COLO668 (cell line): ENCODE measurements around the gene BMPR1A.
A peak's percentile ranks its signal among the peaks of the same experiment; 100 is the strongest.
"Not testable (repeated sequence)": the region's sequence is repeated elsewhere in the genome, so short reads cannot be mapped to it uniquely, and the experiment has no call there.

Source experiments
- DNase-seq: peaks from one replicate; lab custom pipeline; 2025; ENCODE audit not compliant: unreplicated experiment; lab: John Stamatoyannopoulos, UW

BMPR1A gene

DNA sequence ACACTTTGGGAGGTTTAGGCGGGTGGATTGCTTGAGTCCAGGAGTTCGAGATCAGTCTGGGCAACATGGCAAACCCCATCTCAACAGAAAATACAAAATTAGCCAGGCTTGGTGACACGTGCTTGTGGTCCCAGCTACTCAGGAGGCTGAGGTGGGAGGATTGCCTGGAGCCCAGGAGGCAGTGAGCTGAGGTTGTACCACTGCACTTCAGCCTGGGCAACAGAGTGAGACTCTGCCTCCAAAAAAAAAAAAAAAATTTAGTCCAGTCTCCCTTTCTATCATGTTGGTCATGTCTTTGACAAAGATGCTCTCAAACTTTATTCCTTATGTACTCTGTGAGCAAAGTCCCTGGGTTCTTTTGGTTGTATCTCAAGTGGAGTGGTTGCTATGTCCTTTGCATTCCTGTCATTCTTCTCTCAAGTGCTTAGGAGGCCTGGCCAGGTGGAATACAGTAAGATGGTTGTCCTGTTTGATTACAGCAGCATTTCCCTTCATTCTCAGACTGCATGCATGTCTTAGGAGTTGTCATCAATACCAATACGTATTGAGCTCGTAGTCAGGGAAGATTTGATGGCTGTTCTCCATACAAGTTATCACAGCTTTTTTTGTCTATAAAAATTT is 115.3 kb downstream of the BMPR1A start:
- DNase-seq, result no peak

DNA sequence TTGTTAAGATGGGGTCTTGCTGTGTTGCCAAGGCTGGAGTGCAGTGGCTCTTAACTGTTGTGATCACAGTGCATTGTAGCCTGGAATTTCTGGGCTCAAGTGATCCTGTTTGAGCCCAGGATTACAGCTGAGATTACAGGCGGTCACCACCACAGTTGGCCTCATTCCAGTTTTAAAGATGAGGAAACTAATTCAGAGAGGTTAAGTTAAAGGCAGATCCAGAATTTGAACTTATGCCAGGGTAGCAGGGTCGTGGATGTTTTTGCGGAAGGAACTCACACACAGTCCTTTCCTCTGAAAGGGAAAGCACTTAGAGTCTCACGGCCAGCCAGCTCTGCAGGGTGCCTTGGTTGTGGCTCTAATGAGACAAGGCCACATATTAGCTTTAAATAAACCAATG is 116.3 kb downstream of the BMPR1A start:
- no peak for DNase-seq

GRCh38 chr10:86876748-86877147 is 120.3 kb downstream of the BMPR1A start:
- no peak for DNase-seq

DNA sequence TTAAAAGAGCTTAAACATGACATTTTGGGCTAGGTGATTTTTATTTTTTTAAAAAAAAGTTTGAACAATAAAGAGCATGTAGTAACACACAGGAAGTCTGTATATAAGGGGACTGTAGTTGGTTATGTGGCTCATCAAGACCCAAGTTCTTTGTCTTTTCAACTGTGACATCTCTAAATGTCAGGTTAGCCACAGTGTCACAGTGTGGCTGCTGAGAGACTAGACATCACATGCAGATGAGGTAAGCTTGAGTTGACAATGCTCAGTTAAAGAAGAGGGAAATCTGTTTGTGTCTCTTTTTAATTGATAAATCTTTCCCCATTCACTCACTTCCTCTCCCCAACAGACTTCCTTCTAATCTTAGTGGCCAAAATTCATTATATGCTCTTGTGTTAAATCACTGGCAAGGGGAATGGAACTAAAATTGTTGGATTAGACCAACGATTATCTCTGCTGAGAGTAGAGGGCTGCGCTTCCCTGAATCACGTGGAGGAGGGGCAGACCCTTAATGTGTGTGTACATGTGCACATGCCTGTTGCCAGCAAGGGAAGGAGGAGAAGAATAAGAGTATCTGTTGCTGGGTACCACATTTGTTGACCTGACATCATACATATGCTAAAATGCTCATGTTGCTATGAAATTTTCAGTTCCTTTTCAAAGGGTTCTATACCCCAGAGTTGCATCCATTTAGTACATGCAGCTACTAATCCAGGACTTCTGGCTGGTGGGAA is 122.7 kb downstream of the BMPR1A start:
- DNase-seq, result no peak

DNA sequence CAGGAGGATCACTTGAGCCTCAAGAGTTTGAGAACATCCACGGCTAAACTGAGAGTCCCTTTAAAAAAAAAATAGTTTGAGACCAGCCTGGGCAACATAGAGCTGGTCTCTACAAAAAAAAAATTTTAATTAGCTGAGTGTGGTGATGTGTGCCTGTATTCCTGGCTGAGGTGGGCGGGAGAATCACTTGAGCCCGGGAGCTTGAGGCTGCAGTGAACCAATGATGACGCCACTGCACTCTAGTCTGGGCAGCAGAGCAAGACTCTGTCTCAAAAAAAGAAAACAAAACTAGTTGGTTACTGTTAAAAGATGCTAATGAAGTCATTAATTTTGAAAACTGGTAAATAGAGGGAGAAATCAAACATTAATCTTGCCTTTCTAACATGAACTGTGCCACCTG is 124.6 kb downstream of the BMPR1A start:
- DNase-seq, result no peak

- no peak for DNase-seq
Observed at GRCh38 chr10:86888585-86889381, 132.4 kb downstream of the BMPR1A start.

DNA sequence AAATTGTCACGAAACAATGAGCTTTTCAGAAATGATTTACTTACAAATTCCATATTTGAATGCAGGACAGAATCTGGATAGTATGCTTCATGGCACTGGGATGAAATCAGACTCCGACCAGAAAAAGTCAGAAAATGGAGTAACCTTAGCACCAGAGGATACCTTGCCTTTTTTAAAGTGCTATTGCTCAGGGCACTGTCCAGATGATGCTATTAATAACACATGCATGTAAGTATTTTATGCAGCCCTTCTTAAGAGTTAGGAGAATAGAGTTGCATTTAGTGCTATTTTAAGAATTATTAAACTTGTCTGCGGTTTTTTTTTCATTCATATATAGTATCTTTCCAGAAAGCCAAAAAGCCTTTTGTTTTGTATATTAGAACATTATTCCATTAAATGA is 133.6 kb downstream of the BMPR1A start:
- no peak for DNase-seq

DNA sequence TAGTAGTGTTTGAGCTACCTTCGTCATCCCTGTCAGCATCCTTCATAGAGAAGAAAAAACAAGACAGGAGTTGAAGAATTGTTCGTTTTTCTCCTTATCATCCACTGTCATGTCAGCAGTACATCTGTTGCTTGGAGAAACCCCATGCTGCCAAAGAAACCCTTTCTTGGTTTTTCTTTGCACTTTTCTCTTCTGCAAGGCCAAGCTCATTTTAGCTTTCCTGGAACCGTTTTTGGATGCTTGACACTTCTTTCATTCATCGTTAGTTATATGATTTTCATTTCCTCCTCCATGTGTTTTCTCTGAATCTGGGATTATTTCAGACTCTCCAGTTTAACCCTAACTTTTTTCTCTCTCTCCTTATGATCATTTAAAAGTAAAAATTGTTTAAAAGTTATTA is 142.1 kb downstream of the BMPR1A start:
- DNase-seq, result no peak

- no peak for DNase-seq
Observed at GRCh38 chr10:86899132-86899531, 142.7 kb downstream of the BMPR1A start.

DNA sequence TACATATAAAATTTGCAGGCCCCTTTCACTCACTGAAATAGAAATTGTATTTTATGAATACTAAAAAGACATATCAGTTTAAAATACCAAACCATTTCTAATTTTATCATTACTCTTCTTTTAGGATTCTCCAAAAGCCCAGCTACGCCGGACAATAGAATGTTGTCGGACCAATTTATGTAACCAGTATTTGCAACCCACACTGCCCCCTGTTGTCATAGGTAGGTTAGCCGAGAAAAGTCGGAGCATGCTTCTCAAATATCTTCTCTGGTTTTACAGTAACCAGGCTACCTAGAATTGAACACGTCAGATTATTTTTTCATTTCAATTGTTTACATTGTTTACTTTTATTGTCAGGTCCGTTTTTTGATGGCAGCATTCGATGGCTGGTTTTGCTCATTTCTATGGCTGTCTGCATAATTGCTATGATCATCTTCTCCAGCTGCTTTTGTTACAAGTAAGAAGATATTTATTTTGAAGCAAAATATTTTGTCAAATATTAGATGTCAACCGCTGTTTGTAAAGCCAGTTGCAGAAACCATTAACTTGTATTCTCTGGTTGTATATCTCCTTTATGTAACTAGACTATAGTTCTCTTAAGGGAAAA is 143.4 kb downstream of the BMPR1A start:
- peak; percentile 6 for DNase-seq

DNA sequence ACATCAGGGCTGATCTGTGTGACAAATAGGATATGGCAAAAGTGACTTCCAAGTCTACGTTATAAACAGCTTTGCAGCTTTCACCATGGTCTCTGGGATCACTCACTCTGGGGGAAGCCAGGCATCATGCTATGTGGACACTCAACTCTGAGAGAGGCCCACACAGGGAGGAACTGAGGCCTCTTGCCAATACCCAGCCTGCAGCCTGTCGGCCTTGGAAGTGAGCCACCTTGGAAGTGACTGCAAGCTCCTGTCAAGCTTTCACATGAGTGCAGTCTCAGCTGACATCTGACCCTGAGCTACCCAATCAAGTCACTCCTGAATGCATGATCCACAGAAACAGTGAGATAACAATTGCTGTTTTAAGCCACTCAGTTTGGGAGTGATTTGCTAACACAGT is 144.5 kb downstream of the BMPR1A start:
- DNase-seq, result no peak

DNA sequence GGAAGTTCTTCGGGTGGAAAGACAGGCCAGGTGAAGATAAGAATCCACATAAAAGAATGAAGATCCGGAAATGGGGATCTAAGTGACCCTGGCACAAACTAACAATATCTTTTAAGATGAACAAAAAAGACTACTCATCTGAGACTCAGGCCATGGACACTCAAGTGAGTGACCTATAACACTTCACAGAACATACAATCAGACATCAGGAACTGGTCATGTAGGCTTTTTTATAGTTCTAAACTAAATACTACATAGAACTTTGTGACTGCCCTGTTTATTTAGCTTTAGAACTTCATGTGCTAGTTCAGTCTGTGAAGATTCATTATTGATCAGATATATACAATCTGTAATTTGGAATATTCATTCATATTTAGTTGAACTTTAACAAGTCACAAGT is 148.2 kb downstream of the BMPR1A start:
- no peak for DNase-seq

DNA sequence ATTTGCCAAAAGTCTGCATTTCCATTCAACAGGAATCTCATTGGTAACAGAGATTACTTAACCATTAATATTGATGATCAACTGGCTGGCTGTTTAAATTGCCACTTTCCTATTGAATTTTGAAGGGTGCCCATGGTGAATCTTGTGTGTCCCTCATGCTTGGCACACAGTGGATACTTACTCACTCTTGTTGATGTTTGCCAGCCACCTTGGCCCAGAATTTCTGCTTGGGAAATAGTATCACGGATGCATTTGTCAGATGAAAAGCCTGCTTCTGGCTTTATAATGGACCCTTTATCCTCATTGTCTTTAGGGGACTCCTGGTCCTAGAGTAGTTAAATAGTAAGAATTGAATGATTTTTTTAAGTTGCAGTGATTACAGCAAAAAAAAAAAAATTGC is 149.0 kb downstream of the BMPR1A start:
- no peak for DNase-seq

DNA sequence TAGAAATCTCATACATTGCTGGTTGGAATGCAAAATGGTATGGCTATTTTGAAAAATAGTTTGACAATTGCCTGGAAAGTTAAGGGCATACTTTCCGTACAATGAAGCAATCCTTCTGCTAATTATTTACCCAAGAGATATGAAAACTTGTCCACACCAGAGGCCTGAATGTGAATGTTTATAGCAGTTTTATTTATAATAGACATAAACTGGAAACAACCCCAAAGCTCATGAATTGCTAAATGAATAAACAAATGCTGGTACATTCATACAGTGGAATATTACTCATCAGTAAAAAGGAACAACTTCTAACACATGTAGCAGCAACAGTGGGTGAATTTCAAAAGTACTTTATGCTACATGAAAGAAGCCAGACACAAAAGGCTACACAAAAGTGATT is 158.3 kb downstream of the BMPR1A start:
- no peak for DNase-seq

DNA sequence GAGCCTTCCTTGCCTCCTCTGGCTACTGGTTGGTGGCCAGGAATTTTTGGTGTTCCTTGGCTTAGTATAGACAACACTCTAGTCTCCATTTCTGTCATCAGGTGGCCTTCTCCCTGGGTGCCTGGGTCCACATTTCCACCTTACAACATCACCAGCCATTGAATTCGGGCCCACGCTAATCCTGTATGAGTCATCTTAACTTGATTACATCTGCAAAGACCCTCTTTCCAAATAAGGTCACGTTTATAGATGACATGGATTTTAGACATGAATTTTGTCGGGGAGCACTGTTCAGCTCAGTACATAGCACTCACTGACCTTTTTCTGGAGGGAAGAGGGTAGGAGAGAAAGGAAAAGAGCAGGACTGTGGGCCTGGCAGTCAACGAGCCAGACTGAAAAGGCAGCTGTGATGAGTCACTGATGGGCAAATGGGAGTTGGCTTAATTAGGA is 161.6 kb downstream of the BMPR1A start:
- DNase-seq, result no peak

DNA sequence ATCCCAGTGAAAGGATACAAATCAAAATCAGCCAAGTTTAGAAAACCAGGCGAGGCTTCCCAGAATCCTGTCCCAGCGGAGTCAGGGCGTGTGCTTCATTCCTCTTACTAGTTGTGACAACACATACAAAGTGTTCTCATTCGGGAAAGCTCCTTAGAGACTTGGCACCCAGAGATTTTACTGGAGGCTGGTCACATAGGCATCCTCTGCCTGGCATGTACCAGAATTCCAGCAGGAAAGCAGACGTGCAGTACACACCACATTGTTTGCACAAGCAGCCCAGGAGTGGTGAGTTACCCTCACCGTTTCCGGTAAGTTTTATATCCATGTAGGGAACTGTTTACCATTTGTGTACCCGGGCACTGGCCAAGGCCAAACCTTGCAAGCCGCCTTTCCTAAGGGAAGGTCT is 166.1 kb downstream of the BMPR1A start:
- DNase-seq, result peak; percentile 10

DNA sequence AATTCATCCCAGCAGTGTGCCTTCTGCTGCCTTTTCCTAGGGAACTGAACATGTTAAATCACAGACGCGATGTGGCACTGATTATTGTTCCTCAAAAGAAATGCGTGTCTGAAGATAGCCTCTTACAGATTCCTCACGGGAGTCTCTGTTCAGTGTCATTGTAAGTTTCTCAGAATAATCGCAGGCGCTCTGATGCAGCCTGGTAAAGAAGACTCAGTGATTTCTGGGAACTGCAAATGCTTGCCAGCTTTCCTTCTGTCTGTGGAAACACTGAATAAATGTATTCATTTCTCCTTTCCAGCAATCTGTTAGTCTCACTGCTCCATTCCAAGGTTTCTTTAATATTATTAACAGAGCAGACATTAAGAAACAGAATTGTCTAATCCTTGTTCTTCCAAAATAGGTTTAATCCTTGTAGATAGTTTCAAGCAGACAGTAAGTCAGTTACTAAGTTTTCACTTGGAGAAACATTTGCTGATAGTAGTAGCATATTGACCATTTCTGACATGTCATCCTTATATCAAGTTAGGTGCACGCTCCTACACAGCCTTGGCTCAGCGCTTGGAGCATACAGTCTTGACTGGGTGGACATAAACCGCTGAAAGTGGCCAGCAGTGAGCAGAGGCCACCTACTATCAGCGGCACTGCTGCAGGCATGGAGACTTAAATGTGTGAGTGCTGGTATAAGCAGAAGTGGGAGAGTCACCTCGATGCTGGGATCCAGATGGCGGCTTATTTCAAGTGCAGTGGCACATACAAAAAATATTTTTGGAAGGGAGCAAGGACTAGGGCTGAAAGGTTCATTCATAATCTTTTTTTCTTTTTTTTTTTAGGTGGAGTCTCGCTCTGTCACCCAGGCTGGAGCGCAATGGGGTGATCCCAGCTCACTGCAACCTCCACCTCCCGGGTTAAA is 173.3 kb downstream of the BMPR1A start:
- DNase-seq, result no peak

DNA sequence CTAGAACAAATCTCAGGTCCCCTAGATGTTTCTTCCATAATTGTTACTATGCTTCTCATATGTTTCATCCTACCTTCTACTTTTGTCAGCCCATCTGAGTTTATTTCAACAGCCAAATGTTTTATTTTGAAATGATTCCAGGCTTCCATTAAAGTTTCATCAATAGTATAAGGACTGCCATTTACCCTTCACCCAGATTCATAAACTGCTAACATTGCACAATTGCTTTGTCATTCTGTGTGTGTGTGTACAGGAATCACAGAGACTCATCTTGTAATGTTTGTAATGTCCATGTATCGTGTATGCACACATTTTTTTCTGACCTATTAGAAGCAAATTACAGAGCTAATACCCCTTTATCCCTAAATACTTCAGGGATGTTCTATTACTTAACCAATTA is 175.5 kb downstream of the BMPR1A start:
- no peak for DNase-seq

GRCh38 chr10:86932674-86933073 is 176.3 kb downstream of the BMPR1A start:
- DNase-seq, result no peak

GRCh38 chr10:86934162-86934711 is 177.8 kb downstream of the BMPR1A start:
- DNase-seq, result not testable (repeated sequence)
